GM12865 (cell line): ENCODE measurements around the gene DDX19B.
"Not testable (repeated sequence)": the region's sequence is repeated elsewhere in the genome, so short reads cannot be mapped to it uniquely, and the experiment has no call there.

Source experiments
- DNase-seq: peaks from one replicate; pipeline ENCODE4 v3.0.0; 2010; ENCODE audit warnings: low read depth
- H3K4me3 ChIP-seq: 2 replicates; pipeline ENCODE4 v1.5.1; 2011; ENCODE audit warnings: mild to moderate bottlenecking, low read depth, low read length, control low read depth
- TF ChIP-seq, protein P1 (sequence below): IDR thresholded peaks from 2 replicates; pipeline ENCODE4 v1.5.1; 2011; ENCODE audit warnings: low read length, control low read depth, low read depth, inconsistent platforms; ENCODE audit not compliant: insufficient read depth; ENCODE audit errors: missing control alignments

Gene DDX19B

GRCh38 chr16:70298988-70299938 is at the start of gene DDX19B:
TSS of gene DDX19B (plus strand) at chr16:70299186. CDS start at chr16:70299298, 112 bp downstream.
- TF ChIP-seq, protein P1, sequence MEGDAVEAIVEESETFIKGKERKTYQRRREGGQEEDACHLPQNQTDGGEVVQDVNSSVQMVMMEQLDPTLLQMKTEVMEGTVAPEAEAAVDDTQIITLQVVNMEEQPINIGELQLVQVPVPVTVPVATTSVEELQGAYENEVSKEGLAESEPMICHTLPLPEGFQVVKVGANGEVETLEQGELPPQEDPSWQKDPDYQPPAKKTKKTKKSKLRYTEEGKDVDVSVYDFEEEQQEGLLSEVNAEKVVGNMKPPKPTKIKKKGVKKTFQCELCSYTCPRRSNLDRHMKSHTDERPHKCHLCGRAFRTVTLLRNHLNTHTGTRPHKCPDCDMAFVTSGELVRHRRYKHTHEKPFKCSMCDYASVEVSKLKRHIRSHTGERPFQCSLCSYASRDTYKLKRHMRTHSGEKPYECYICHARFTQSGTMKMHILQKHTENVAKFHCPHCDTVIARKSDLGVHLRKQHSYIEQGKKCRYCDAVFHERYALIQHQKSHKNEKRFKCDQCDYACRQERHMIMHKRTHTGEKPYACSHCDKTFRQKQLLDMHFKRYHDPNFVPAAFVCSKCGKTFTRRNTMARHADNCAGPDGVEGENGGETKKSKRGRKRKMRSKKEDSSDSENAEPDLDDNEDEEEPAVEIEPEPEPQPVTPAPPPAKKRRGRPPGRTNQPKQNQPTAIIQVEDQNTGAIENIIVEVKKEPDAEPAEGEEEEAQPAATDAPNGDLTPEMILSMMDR = no peak
- peak within 1 kb of the TSS; percentile 91 for H3K4me3 ChIP-seq
- DNase-seq = peak; percentile 81

DNA sequence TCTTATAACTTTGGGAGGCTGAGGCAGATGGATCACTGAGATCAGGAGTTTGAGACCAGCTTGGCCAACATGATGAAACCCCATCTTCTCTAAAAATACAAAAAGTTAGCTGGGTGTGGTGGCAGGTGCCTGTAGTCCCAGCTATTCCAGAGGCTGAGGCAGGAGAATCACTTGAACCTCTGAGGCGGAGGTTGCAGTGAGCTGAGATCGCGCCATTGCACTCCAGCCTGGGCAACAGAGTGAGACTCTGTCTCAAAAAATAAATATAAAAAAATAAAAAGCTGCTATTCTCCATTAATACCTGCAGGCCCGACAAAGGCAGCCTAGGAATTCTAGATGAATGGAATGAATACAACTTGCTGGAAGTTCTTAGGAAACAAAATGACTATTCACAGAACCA is 49.3 kb upstream of the DDX19B start:
- peak overlapping the region; percentile 46 for H3K4me3 ChIP-seq
- DNase-seq = not testable (repeated sequence)

- peak overlapping the region; percentile 67 for H3K4me3 ChIP-seq
- TF ChIP-seq, protein P1 = no peak
- peak; percentile 59 for DNase-seq
Measured at GRCh38 chr16:70250748-70251628, 48.0 kb upstream of the DDX19B start.

GRCh38 chr16:70251629-70252354 is 47.2 kb upstream of the DDX19B start, which contains the start of gene EXOSC6:
TSS of gene EXOSC6 (minus strand) at chr16:70251940. CDS start at chr16:70251900, 40 bp downstream.
- TF ChIP-seq, protein P1 = peak; percentile 94
- peak within 1 kb of the TSS; percentile 67 for H3K4me3 ChIP-seq

DNA sequence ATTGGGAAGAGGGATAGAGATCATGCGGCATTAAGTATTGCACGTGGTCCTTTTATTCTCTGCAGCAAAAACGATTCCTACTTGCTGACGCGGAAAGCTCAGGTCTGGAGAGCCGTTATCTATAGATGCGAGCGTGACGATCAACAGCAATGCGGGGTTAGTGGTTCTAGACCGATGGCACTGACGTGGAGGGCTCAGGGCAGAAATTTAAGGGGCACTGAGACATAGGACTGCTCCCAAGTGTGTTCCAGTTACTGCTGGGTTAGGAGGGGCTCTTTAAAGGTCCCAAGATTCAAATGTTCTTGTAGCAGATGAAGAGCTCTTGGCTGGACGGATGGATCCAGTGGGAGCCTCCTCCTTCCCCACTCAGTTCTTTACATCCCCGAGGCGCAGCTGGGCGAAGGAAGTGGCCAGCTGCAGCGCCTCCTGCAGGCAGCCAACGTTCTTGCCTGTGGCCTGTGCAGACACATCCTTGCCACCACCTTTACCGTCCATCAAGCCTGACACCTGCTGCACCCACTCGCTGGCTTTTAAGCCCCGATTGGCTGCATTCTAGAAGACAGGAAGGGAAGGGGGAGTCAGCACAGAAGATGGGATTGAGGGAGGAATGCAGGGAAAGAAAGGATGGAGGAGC is 46.5 kb upstream of the DDX19B start:
- H3K4me3 ChIP-seq = no peak overlapping the region
- TF ChIP-seq, protein P1 = peak; percentile 33
- DNase-seq = no peak

More at GRCh38 chr16:70251629-70252354, 47.2 kb upstream of the DDX19B start, which contains the start of gene EXOSC6:
- peak; percentile 97 for DNase-seq

- peak; percentile 39 for DNase-seq
- TF ChIP-seq, protein P1 = peak; percentile 50
- H3K4me3 ChIP-seq = no peak overlapping the region
Measured at GRCh38 chr16:70253291-70254106, 45.5 kb upstream of the DDX19B start.
